ENCODE data around the gene GTPBP2.
"Not testable (repeated sequence)": the region's sequence is repeated elsewhere in the genome, so short reads cannot be mapped to it uniquely, and the experiment has no call there.

GTPBP2 gene

GRCh38 chr6:43625393-43625992 is 3.6 kb downstream of the GTPBP2 start:
- DNase-seq (ENCODE audit: extremely low read depth in 1 of 2, low read depth in 1 of 2): no peak

GRCh38 chr6:43624786-43625288 is 4.2 kb downstream of the GTPBP2 start:
- DNase-seq (ENCODE audit: extremely low read depth in 1 of 2, low read depth in 1 of 2): no peak

GRCh38 chr6:43623880-43624785 is 4.9 kb downstream of the GTPBP2 start:
- no peak for DNase-seq (ENCODE audit: extremely low read depth in 1 of 2, low read depth in 1 of 2)

- no peak for DNase-seq (ENCODE audit: extremely low read depth in 1 of 2, low read depth in 1 of 2)
Observed at GRCh38 chr6:43622541-43622940, 6.5 kb downstream of the GTPBP2 start.

- DNase-seq (ENCODE audit: extremely low read depth in 1 of 2, low read depth in 1 of 2): no peak
Observed at GRCh38 chr6:43621836-43622180, 7.3 kb downstream of the GTPBP2 start.

GRCh38 chr6:43621078-43621835 is 7.8 kb downstream of the GTPBP2 start:
- no peak for DNase-seq (ENCODE audit: extremely low read depth in 1 of 2, low read depth in 1 of 2)

GRCh38 chr6:43616725-43617472 is 12.2 kb downstream of the GTPBP2 start:
- DNase-seq (ENCODE audit: extremely low read depth in 1 of 2, low read depth in 1 of 2): no peak

- no peak for DNase-seq (ENCODE audit: extremely low read depth in 1 of 2, low read depth in 1 of 2)
Observed at GRCh38 chr6:43614396-43614730, 14.7 kb downstream of the GTPBP2 start.

GRCh38 chr6:43613721-43614395 is 15.2 kb downstream of the GTPBP2 start:
- no peak for DNase-seq (ENCODE audit: extremely low read depth in 1 of 2, low read depth in 1 of 2)

- no peak for DNase-seq (ENCODE audit: extremely low read depth in 1 of 2, low read depth in 1 of 2)
Observed at GRCh38 chr6:43610431-43610830, 18.6 kb downstream of the GTPBP2 start.

GRCh38 chr6:43609402-43609801 is 19.7 kb downstream of the GTPBP2 start:
- no peak for DNase-seq (ENCODE audit: extremely low read depth in 1 of 2, low read depth in 1 of 2)

- no peak for DNase-seq (ENCODE audit: extremely low read depth in 1 of 2, low read depth in 1 of 2)
Observed at GRCh38 chr6:43608807-43609206, 20.3 kb downstream of the GTPBP2 start.

GRCh38 chr6:43608310-43608763 is 20.7 kb downstream of the GTPBP2 start:
- DNase-seq (ENCODE audit: extremely low read depth in 1 of 2, low read depth in 1 of 2): peak in 1 of 2 donors; percentile 29

GRCh38 chr6:43606019-43606418 is 23.0 kb downstream of the GTPBP2 start:
- DNase-seq (ENCODE audit: extremely low read depth in 1 of 2, low read depth in 1 of 2): no peak

- no peak for DNase-seq (ENCODE audit: extremely low read depth in 1 of 2, low read depth in 1 of 2)
Observed at GRCh38 chr6:43604174-43604573, 24.9 kb downstream of the GTPBP2 start.

GRCh38 chr6:43600595-43600994 is 28.5 kb downstream of the GTPBP2 start:
- DNase-seq (ENCODE audit: extremely low read depth in 1 of 2, low read depth in 1 of 2): no peak

GRCh38 chr6:43593938-43594337 is 35.1 kb downstream of the GTPBP2 start:
- DNase-seq (ENCODE audit: extremely low read depth in 1 of 2, low read depth in 1 of 2): no peak

GRCh38 chr6:43589564-43589963 is 39.5 kb downstream of the GTPBP2 start:
- DNase-seq (ENCODE audit: extremely low read depth in 1 of 2, low read depth in 1 of 2): not testable (repeated sequence)

- no peak for DNase-seq (ENCODE audit: extremely low read depth in 1 of 2, low read depth in 1 of 2)
Observed at GRCh38 chr6:43588194-43588593, 40.9 kb downstream of the GTPBP2 start.

GRCh38 chr6:43584892-43585570 is 44.0 kb downstream of the GTPBP2 start:
- DNase-seq (ENCODE audit: extremely low read depth in 1 of 2, low read depth in 1 of 2): no peak
